Neutrophil (primary cell): ENCODE measurements around the gene TPSG1.

Experiments used
- H3K27ac ChIP-seq: fragments of 200-600 bp; sonication (generic); 2 replicates; pipeline ENCODE4 v1.5.1; 2016; ENCODE audit warnings: mild to moderate bottlenecking, moderate library complexity
- H3K27me3 ChIP-seq: fragments of 200-600 bp; sonication (generic); 2 replicates; pipeline ENCODE4 v1.6.0; 2016; ENCODE audit warnings: mild to moderate bottlenecking
- H3K36me3 ChIP-seq: fragments of 200-600 bp; sonication (generic); 2 replicates; pipeline ENCODE4 v1.5.1; 2017
- H3K4me1 ChIP-seq, 2 experiments: fragments of 200-600 bp in 1 of 2; sonication (generic) in 1 of 2; 1 replicate in 1 of 2; 2 replicates in 1 of 2; pipeline versions ENCODE4 v1.5.1 to v1.6.1; 2013 to 2016; ENCODE audit warnings: low read depth in 1 of 2, low read length in 1 of 2, mild to moderate bottlenecking in 1 of 2, moderate library complexity in 1 of 2; ENCODE audit not compliant: control insufficient read depth in 1 of 2, insufficient read depth in 1 of 2
- H3K4me3 ChIP-seq, 2 experiments: fragments of 200-600 bp in 1 of 2; sonication (generic) in 1 of 2; 1 replicate in 1 of 2; 2 replicates in 1 of 2; pipeline ENCODE4 v1.5.1; 2013 to 2016; ENCODE audit warnings: low read depth in 1 of 2, low read length in 1 of 2, mild to moderate bottlenecking in 1 of 2, moderate library complexity in 1 of 2
- H3K9me3 ChIP-seq: fragments of 200-600 bp; sonication (generic); 2 replicates; pipeline ENCODE4 v1.5.1; 2016
- TF ChIP-seq, protein P1 (sequence below): fragments of 200-600 bp; sonication (generic); IDR thresholded peaks from 2 replicates; pipeline ENCODE4 v1.5.1; 2016; ENCODE audit warnings: antibody characterized with exemption

The TPSG1 gene

GRCh38 chr16:1180549-1181403 is 44.3 kb downstream of the TPSG1 start:
- peaks cover 23% of the 10 kb centered on the region for H3K27me3 ChIP-seq
- H3K27ac ChIP-seq, result no peak overlapping the region
- no peaks in the 10 kb centered on the region for H3K9me3 ChIP-seq
- TF ChIP-seq, protein P1, sequence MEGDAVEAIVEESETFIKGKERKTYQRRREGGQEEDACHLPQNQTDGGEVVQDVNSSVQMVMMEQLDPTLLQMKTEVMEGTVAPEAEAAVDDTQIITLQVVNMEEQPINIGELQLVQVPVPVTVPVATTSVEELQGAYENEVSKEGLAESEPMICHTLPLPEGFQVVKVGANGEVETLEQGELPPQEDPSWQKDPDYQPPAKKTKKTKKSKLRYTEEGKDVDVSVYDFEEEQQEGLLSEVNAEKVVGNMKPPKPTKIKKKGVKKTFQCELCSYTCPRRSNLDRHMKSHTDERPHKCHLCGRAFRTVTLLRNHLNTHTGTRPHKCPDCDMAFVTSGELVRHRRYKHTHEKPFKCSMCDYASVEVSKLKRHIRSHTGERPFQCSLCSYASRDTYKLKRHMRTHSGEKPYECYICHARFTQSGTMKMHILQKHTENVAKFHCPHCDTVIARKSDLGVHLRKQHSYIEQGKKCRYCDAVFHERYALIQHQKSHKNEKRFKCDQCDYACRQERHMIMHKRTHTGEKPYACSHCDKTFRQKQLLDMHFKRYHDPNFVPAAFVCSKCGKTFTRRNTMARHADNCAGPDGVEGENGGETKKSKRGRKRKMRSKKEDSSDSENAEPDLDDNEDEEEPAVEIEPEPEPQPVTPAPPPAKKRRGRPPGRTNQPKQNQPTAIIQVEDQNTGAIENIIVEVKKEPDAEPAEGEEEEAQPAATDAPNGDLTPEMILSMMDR, result no peak
- H3K36me3 ChIP-seq, result no peaks in the 10 kb centered on the region
- no peaks in the 10 kb centered on the region for H3K4me1 ChIP-seq
- H3K4me3 ChIP-seq, result no peak overlapping the region

GRCh38 chr16:1178295-1178910 is 46.7 kb downstream of the TPSG1 start:
- TF ChIP-seq, protein P1, result no peak
- no peaks in the 10 kb centered on the region for H3K4me1 ChIP-seq

DNA sequence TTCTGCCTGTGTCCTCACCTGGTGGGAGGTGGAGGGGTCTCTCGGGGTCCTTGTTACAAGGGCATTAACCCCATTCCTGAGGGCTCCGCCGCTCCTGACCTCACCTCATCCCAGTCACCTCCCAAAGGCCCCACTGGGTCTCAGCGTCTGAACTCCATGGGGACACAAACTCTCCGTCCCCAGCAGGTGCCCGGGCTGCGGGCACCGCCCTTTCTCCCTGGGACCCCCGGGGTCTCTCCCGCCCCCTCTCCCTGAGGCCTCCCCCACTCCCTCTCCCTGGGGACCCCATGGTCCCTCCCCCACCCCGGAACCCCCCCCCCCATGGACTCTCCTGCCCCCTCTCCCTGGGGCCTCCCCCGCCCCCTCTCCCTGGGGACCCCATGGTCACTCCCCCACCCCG is 47.3 kb downstream of the TPSG1 start:
- no peak overlapping the region for H3K27ac ChIP-seq
- H3K27me3 ChIP-seq, result peaks cover 10% of the 10 kb centered on the region
- no peaks in the 10 kb centered on the region for H3K9me3 ChIP-seq
- H3K4me3 ChIP-seq, result no peak overlapping the region
- no peaks in the 10 kb centered on the region for H3K36me3 ChIP-seq
- H3K4me1 ChIP-seq, result no peaks in the 10 kb centered on the region
- TF ChIP-seq, protein P1, result no peak

More at GRCh38 chr16:1178295-1178910, 46.7 kb downstream of the TPSG1 start:
- Histone ChIP-seq H3K36me3 (no peaks in the 10 kb centered on the region), H3K9me3 (no peaks in the 10 kb centered on the region), H3K4me3 (no peak overlapping the region), H3K27me3 (peaks cover 16% of the 10 kb centered on the region), H3K27ac (no peak overlapping the region)

DNA sequence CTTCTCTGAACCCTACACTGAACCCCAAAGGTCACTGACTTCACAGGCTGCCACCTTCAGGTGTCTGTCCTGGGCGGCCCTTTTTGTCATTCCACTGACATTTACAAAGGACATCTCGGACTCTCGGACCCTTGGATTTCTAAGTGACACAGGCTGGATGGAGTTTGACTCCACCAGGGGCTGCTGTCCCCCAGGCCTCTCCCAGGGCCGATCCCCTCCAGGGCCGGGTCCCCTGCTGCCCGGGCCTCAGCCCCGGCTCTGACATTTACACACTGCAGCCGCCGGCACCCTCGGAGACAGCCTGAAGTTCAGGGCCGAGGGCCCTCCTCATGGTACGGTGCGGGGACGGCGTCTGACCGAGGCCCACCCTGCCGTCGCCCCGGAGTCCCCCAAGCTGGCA is 48.0 kb downstream of the TPSG1 start:
- Histone ChIP-seq H3K4me3 (no peak overlapping the region), H3K4me1 (no peaks in the 10 kb centered on the region), H3K27ac (no peak overlapping the region), H3K27me3 (peaks cover 4% of the 10 kb centered on the region), H3K36me3 (no peaks in the 10 kb centered on the region), H3K9me3 (no peaks in the 10 kb centered on the region)
- TF ChIP-seq, protein P1, result no peak

GRCh38 chr16:1176280-1176897 is 48.7 kb downstream of the TPSG1 start:
- H3K4me3 ChIP-seq, result no peak overlapping the region
- no peaks in the 10 kb centered on the region for H3K36me3 ChIP-seq
- H3K9me3 ChIP-seq, result no peaks in the 10 kb centered on the region
- no peaks in the 10 kb centered on the region for H3K4me1 ChIP-seq
- H3K27ac ChIP-seq, result no peak overlapping the region
- no peaks in the 10 kb centered on the region for H3K27me3 ChIP-seq
- TF ChIP-seq, protein P1, result no peak
